ENCODE measurements around the gene ATP2B1. TPM values are rescaled to one million over a fixed set of nuclear protein-coding genes. Genes with fewer than 3 reads are reported as not detected.
"Not testable (repeated sequence)": the region's sequence is repeated elsewhere in the genome, so short reads cannot be mapped to it uniquely, and the experiment has no call there.

ATP2B1 gene
- polyA plus RNA-seq (2011; rRNA removed) (132 and 142 TPM in 2 replicates), polyA plus RNA-seq (2017; fragmentation: RNase III; extraction: RNeasy Plus Mini Kit Qiagen cat#74134 plus additional on column Dnase treatment) (52.7 to 56.2 TPM (median 56.0 TPM) in 3 replicates), polyA minus RNA-seq (2011; rRNA and poly(A)+ RNA removed) (66.7 and 74.1 TPM in 2 replicates)
- polyA plus RNA-seq (2012; cell fraction: cytosol; rRNA removed): 10.9 and 11.0 TPM in 2 replicates
- 8.7 and 14.5 TPM in 2 replicates for polyA plus RNA-seq (2012; cell fraction: nucleus; rRNA removed)

GRCh38 chr12:89708565-89709156 lies at the start of gene ATP2B1:
TSS of gene ATP2B1 (minus strand) at chr12:89708838. CDS start at chr12:89655886, 52,952 bp downstream.
- ChIA-PET CTCF (interaction anchor here (0.7 to 1.7 kb wide), 10 partner anchors 10 to 396 kb away, joined by 3 to 7 read pairs (median 3); no protein-coding TSS in a partner anchor), POLR2A (interaction anchor here (0.8 to 4.6 kb wide), 33 partner anchors 9 to 394 kb away, joined by 3 to 103 read pairs (median 4); partner anchors contain the start of genes DUSP6 and POC1B)
- H3K4me2 ChIP-seq: peak within 1 kb of the TSS; percentile 93
- 0% methylated on average over 5 of the region's 84 CpGs for WGBS (ENCODE audit: missing lambda C conversion rate)
- H3K9me3 ChIP-seq: no peaks in the 10 kb centered on the region
- peak within 1 kb of the TSS; percentile 85 to 98 for H3K27ac ChIP-seq
- ATAC-seq: peak; percentile 80
- peaks cover 34% of the 10 kb centered on the region for H3K4me1 ChIP-seq
- FAIRE-seq: no peak
- peak; percentile 87 for TF ChIP-seq POLR2A (IDR thresholded peaks at IDR 0.05; ENCODE audit: low read length)
- TF ChIP-seq, protein P1, sequence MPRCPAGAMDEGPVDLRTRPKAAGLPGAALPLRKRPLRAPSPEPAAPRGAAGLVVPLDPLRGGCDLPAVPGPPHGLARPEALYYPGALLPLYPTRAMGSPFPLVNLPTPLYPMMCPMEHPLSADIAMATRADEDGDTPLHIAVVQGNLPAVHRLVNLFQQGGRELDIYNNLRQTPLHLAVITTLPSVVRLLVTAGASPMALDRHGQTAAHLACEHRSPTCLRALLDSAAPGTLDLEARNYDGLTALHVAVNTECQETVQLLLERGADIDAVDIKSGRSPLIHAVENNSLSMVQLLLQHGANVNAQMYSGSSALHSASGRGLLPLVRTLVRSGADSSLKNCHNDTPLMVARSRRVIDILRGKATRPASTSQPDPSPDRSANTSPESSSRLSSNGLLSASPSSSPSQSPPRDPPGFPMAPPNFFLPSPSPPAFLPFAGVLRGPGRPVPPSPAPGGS (IDR thresholded peaks at IDR 0.05): peak; percentile 78
- peak in 1 of 2 experiments; percentile 83; a peak in 3 of 5 replicates for TF ChIP-seq JUN (IDR thresholded peaks at IDR 0.05)
- TF ChIP-seq RAD21 (conservative IDR thresholded peaks at IDR 0.05 in 1 of 2, IDR thresholded peaks at IDR 0.05 in 1 of 2): peak; percentile 35 to 39; a peak in 2 of 5 replicates
- TF ChIP-seq HEYL (CRISPR knock-in tag; IDR thresholded peaks at IDR 0.05): no peak
- peak; percentile 34; the same call in 1 of the 2 replicates for TF ChIP-seq PHF8 (IDR thresholded peaks at IDR 0.05; ENCODE audit: borderline replicate concordance, low read depth)
- TF ChIP-seq, protein P2, sequence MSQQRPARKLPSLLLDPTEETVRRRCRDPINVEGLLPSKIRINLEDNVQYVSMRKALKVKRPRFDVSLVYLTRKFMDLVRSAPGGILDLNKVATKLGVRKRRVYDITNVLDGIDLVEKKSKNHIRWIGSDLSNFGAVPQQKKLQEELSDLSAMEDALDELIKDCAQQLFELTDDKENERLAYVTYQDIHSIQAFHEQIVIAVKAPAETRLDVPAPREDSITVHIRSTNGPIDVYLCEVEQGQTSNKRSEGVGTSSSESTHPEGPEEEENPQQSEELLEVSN (IDR thresholded peaks at IDR 0.05; ENCODE audit: borderline replicate concordance, low read depth): no peak
- peak; percentile 71 for TF ChIP-seq BHLHE40 (IDR thresholded peaks at IDR 0.05; ENCODE audit: low read depth, low read length)
- TF ChIP-seq GATA3 (IDR thresholded peaks at IDR 0.05; ENCODE audit: borderline replicate concordance): 0 out of 2 replicates have a peak, but pooled peaks have one; percentile 2
- peak within 1 kb of the TSS; percentile 91 for H3K4me3 ChIP-seq
- peak; percentile 60 to 88 for DNase-seq (ENCODE audit: low read depth in 1 of 2, low spot score in 1 of 2)

- CTCF ChIA-PET; H3K4me3 ChIP-seq; H3K9me3 ChIP-seq; ATAC-seq; DNase-seq (ENCODE audit: low read depth in 1 of 2, low spot score in 1 of 2); FAIRE-seq: not testable (repeated sequence)
- peaks cover 24% of the 10 kb centered on the region for H3K4me1 ChIP-seq
- POLR2A ChIA-PET: interaction anchor here (3.9 kb wide), 1 partner anchor 49 kb away, joined by 28 read pairs; the partner anchor contains the start of gene ATP2B1
- peak overlapping the region; percentile 70 to 77; a peak in 5 of 6 replicates for H3K27ac ChIP-seq
- H3K4me2 ChIP-seq: peak overlapping the region; percentile 76; the same call in 2 of the 3 replicates
- 59% methylated on average over 1 of the region's 1 CpG for WGBS (ENCODE audit: missing lambda C conversion rate)
Measured at GRCh38 chr12:89757987-89758386, 49.3 kb upstream of the ATP2B1 start.

DNA sequence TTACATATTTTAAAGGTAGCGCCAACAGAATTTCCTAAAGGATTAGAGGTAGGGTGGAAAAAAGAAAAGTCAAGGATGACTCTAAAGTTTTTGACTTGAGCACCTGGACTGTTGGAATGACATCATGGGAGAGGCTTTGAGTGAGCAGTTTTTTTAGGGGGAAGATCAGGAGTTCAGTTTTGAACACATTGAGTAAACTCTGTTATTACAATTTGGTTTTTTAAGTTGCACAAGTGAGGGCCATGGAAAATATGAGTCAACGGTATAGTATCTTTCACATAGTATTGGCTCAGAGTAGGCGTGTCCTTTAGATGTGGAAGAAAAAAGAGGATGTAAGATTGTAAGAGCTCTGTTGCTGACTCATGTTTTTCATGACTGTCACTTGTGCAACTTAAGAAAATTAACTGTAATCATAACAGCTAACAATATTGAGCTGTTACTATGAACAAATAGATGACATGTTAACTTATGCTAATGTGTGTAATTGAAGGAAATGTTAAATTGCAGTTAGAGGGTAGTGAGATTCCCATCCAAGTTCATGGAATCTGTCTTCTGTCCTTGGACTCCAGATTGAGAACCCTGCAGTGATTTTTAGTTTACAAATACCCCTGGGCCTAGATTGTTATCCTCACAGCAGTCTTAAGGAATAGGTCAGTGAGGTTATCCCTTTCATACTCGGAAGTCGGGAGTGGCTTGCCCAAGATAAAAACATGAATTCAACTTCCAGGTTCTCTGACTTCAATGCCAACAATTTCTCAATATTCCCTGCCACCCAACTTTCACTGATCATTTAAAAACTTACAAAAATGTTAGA lies 48.2 kb upstream of the ATP2B1 start:
- POLR2A ChIA-PET: interaction anchor here (1.1 to 3.9 kb wide), 2 partner anchors 12 to 48 kb away, joined by 3 to 28 read pairs; partner anchors contain the start of gene ATP2B1
- H3K4me3 ChIP-seq: no peak overlapping the region
- TF ChIP-seq GATA3 (IDR thresholded peaks at IDR 0.05; ENCODE audit: borderline replicate concordance) (peak; percentile 70), RAD21 (conservative IDR thresholded peaks at IDR 0.05 in 1 of 2, IDR thresholded peaks at IDR 0.05 in 1 of 2) (peak; percentile 6 to 44; a peak in 4 of 5 replicates), MAFK (IDR thresholded peaks at IDR 0.05; ENCODE audit: partially characterized antibody) (peak; percentile 99), EP300 (IDR thresholded peaks at IDR 0.05) (peak; percentile 50 to 78; a peak in 3 of 5 replicates), EHF (CRISPR knock-in tag; IDR thresholded peaks at IDR 0.05) (peak; percentile 16; the same call in 1 of the 2 replicates), PBX3 (IDR thresholded peaks at IDR 0.05) (no peak), JUNB (IDR thresholded peaks at IDR 0.05) (peak; percentile 88), HEYL (CRISPR knock-in tag; IDR thresholded peaks at IDR 0.05) (0 out of 2 replicates have a peak, but pooled peaks have one; percentile 23), JUN (IDR thresholded peaks at IDR 0.05) (peak; percentile 57 to 75; a peak in 4 of 5 replicates), CEBPB (IDR thresholded peaks at IDR 0.05) (peak; percentile 95 to 96), HES2 (IDR thresholded peaks at IDR 0.05) (peak; percentile 85), SMC3 (IDR thresholded peaks at IDR 0.05) (peak; percentile 6; the same call in 1 of the 3 replicates), ZFP36 (IDR thresholded peaks at IDR 0.05; ENCODE audit: borderline replicate concordance, partially characterized antibody) (no peak), TP53 (CRISPR knock-in tag; IDR thresholded peaks at IDR 0.05) (no peak), NFE2L2 (conservative IDR thresholded peaks at IDR 0.05; ENCODE audit: low read length) (peak; percentile 89)
- TF ChIP-seq, protein P3, sequence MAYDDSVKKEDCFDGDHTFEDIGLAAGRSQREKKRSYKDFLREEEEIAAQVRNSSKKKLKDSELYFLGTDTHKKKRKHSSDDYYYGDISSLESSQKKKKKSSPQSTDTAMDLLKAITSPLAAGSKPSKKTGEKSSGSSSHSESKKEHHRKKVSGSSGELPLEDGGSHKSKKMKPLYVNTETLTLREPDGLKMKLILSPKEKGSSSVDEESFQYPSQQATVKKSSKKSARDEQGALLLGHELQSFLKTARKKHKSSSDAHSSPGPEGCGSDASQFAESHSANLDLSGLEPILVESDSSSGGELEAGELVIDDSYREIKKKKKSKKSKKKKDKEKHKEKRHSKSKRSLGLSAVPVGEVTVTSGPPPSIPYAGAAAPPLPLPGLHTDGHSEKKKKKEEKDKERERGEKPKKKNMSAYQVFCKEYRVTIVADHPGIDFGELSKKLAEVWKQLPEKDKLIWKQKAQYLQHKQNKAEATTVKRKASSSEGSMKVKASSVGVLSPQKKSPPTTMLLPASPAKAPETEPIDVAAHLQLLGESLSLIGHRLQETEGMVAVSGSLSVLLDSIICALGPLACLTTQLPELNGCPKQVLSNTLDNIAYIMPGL (CRISPR knock-in tag; IDR thresholded peaks at IDR 0.05; ENCODE audit: borderline replicate concordance): no peak
- TF ChIP-seq, protein P1 (IDR thresholded peaks at IDR 0.05): peak; percentile 71; the same call in 1 of the 3 replicates

More for the DNA sequence above, 48.2 kb upstream of the ATP2B1 start:
- 20% methylated on average over 5 of the region's 5 CpGs for WGBS (ENCODE audit: missing lambda C conversion rate)
- peak; percentile 92 for ATAC-seq
- Histone ChIP-seq H3K4me2 (peak overlapping the region; percentile 76), H3K4me1 (peaks cover 24% of the 10 kb centered on the region), H3K9me3 (no peaks in the 10 kb centered on the region), H3K27ac (peak overlapping the region; percentile 77 to 85)
- peak; percentile 80 for FAIRE-seq
- CTCF ChIA-PET: interaction anchor here (0.6 kb wide), 1 partner anchor 61 kb away, joined by 3 read pairs; no protein-coding TSS in a partner anchor
- DNase-seq (ENCODE audit: low read depth in 1 of 2, low spot score in 1 of 2): peak; percentile 76 to 95
